Neural cell (in vitro differentiated cells): ENCODE results near the gene PHF2.

ENCODE experiments used
- EP300 ChIP-seq: fragments of 450-650 bp; conservative IDR thresholded peaks from 2 replicates; pipeline ENCODE4 v1.6.1; 2014; ENCODE audit warnings: antibody characterized with exemption, mild to moderate bottlenecking, moderate library complexity; ENCODE audit not compliant: poor library complexity, severe bottlenecking
- EZH2 ChIP-seq: fragments of 200-600, 300-800 bp; shearing (Covaris generic), sonication (generic); IDR thresholded peaks from 2 replicates; pipeline ENCODE4 v1.6.1; 2014; ENCODE audit warnings: antibody characterized with exemption, low read length, borderline replicate concordance, mild to moderate bottlenecking; ENCODE audit not compliant: insufficient read depth, poor library complexity, severe bottlenecking
- POLR2AphosphoS5 ChIP-seq: IDR thresholded peaks from 2 replicates; pipeline ENCODE4 v1.6.1; 2012
- RAD21 ChIP-seq: fragments of 450-650 bp; conservative IDR thresholded peaks from 2 replicates; pipeline ENCODE4 v1.6.1; 2014; ENCODE audit warnings: antibody characterized with exemption, mild to moderate bottlenecking, moderate library complexity
- TF ChIP-seq, protein P1 (sequence below): fragments of 450-650 bp; IDR thresholded peaks from 2 replicates; pipeline ENCODE4 v1.5.1; 2014; ENCODE audit warnings: antibody characterized with exemption, mild to moderate bottlenecking, moderate library complexity; ENCODE audit not compliant: poor library complexity, severe bottlenecking
- TF ChIP-seq, protein P2 (sequence below): IDR thresholded peaks from 2 replicates; pipeline ENCODE4 v1.6.1; 2012; ENCODE audit warnings: borderline replicate concordance

DNA sequence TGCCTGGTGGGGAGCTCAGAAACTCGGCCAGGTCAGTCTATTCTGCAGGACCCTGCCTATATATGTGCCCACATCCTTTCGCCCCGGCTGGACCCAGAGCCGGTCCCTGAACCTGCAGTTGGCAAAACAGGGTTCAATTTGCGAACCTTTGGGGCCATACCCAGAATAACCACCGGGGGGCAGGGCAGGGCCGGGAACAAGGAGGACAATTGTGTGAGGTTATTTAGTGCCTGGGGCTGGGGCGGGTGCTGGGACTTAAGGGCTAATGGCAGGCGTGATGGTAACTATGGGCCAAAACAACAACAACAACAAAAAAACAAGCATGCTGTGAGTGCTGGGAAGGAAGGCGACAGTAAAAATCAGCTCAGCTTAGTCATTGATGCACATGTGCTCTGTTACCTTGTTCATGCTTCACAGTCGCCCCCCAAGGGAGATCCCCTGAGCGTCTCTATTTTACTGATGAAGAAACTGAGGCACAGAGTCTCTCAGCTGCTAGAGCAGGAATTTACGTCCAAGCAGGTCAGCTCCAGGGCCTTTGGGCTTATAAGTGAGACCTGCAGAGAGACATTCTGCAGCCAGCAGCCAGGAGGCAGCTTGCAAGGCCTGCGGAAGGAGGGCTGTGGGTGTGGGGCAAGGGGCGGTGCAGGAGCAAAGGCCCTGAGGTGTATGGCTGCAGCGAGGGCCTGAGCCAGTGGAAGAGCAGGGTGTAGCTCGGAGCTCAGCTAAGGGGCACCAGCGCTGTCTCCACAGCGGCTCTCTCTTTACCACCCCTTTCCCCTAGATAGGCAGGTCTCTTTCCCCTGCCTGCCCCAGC lies 106.0 kb downstream of the PHF2 start:
- no peak for TF ChIP-seq EP300
- peak; percentile 93 for TF ChIP-seq RAD21
- TF ChIP-seq, protein P1, sequence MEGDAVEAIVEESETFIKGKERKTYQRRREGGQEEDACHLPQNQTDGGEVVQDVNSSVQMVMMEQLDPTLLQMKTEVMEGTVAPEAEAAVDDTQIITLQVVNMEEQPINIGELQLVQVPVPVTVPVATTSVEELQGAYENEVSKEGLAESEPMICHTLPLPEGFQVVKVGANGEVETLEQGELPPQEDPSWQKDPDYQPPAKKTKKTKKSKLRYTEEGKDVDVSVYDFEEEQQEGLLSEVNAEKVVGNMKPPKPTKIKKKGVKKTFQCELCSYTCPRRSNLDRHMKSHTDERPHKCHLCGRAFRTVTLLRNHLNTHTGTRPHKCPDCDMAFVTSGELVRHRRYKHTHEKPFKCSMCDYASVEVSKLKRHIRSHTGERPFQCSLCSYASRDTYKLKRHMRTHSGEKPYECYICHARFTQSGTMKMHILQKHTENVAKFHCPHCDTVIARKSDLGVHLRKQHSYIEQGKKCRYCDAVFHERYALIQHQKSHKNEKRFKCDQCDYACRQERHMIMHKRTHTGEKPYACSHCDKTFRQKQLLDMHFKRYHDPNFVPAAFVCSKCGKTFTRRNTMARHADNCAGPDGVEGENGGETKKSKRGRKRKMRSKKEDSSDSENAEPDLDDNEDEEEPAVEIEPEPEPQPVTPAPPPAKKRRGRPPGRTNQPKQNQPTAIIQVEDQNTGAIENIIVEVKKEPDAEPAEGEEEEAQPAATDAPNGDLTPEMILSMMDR: peak; percentile 92
- no peak for TF ChIP-seq EZH2
- TF ChIP-seq, protein P2, sequence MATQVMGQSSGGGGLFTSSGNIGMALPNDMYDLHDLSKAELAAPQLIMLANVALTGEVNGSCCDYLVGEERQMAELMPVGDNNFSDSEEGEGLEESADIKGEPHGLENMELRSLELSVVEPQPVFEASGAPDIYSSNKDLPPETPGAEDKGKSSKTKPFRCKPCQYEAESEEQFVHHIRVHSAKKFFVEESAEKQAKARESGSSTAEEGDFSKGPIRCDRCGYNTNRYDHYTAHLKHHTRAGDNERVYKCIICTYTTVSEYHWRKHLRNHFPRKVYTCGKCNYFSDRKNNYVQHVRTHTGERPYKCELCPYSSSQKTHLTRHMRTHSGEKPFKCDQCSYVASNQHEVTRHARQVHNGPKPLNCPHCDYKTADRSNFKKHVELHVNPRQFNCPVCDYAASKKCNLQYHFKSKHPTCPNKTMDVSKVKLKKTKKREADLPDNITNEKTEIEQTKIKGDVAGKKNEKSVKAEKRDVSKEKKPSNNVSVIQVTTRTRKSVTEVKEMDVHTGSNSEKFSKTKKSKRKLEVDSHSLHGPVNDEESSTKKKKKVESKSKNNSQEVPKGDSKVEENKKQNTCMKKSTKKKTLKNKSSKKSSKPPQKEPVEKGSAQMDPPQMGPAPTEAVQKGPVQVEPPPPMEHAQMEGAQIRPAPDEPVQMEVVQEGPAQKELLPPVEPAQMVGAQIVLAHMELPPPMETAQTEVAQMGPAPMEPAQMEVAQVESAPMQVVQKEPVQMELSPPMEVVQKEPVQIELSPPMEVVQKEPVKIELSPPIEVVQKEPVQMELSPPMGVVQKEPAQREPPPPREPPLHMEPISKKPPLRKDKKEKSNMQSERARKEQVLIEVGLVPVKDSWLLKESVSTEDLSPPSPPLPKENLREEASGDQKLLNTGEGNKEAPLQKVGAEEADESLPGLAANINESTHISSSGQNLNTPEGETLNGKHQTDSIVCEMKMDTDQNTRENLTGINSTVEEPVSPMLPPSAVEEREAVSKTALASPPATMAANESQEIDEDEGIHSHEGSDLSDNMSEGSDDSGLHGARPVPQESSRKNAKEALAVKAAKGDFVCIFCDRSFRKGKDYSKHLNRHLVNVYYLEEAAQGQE: no peak
- no peak for TF ChIP-seq POLR2AphosphoS5
